HepG2 (cell line): ENCODE data around the gene MSH4.

Experiments
- RFX1 ChIP-seq: fragments of 450-650 bp; IDR thresholded peaks from 2 replicates; pipeline ENCODE4 v1.6.1; 2017
- ZNF264 ChIP-seq: sonication (generic); formaldehyde crosslinking; IDR thresholded peaks from 2 replicates; pipeline ENCODE4 v1.4.0; 2020; ENCODE audit warnings: missing genetic modification reagents
- ZNF496 ChIP-seq: sonication (generic); formaldehyde crosslinking; IDR thresholded peaks from 2 replicates; pipeline ENCODE4 v1.8.1; 2023; ENCODE audit warnings: mild to moderate bottlenecking, moderate library complexity, missing genetic modification reagents; ENCODE audit not compliant: insufficient replicate concordance
- TF ChIP-seq, protein P1 (sequence below): sonication (generic); formaldehyde crosslinking; IDR thresholded peaks from 2 replicates; pipeline ENCODE4 v1.5.0; 2020; ENCODE audit warnings: mild to moderate bottlenecking, missing genetic modification reagents, moderate library complexity

DNA sequence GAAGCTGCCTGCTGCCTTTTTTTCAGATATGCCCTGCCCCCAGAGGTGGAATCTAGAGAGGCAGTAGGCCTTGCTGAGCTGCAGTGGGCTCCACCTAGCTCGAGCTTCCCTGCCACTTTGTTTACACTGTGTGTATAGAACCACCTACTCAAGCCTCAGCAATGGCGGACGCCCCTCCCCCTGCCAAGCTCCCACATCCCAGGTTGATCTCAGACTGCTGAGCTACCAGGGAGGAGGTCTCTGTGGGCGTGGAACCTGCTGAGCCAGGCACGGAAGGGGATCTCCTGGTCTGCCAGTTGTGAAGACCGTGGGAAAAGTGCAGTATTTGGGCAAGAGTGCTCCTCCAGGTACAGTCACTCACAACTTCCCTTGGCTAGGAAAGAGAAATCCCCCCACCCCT is 65.1 kb downstream of the MSH4 start:
- TF ChIP-seq, protein P1, sequence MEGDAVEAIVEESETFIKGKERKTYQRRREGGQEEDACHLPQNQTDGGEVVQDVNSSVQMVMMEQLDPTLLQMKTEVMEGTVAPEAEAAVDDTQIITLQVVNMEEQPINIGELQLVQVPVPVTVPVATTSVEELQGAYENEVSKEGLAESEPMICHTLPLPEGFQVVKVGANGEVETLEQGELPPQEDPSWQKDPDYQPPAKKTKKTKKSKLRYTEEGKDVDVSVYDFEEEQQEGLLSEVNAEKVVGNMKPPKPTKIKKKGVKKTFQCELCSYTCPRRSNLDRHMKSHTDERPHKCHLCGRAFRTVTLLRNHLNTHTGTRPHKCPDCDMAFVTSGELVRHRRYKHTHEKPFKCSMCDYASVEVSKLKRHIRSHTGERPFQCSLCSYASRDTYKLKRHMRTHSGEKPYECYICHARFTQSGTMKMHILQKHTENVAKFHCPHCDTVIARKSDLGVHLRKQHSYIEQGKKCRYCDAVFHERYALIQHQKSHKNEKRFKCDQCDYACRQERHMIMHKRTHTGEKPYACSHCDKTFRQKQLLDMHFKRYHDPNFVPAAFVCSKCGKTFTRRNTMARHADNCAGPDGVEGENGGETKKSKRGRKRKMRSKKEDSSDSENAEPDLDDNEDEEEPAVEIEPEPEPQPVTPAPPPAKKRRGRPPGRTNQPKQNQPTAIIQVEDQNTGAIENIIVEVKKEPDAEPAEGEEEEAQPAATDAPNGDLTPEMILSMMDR (CRISPR knock-in tag): no peak
- TF ChIP-seq ZNF264 (CRISPR knock-in tag) (no peak), ZNF496 (no peak), RFX1 (no peak)
